Lower leg skin (tissue), 4 donors: ENCODE measurements around the gene RBM4. TPM values are rescaled to one million over a fixed set of nuclear protein-coding genes. Genes with fewer than 3 reads are reported as not detected.
A peak's percentile ranks its signal among the peaks of the same experiment; 100 is the strongest.

Experiments used
- DNase-seq, 2 donors: peaks; one replicate each; pipeline ENCODE4 v3.0.0-alpha.2; 2019; ENCODE audit warnings: low spot score in 2 of 2
- H3K4me3 ChIP-seq: fragments of 200-600 bp; sonication (generic); 2 replicates; pipeline ENCODE4 v1.5.1; 2017; ENCODE audit warnings: mild to moderate bottlenecking, low read depth; ENCODE audit not compliant: poor library complexity, severe bottlenecking
- CTCF ChIP-seq, 3 donors: fragments of 450-650 bp; IDR thresholded peaks; one replicate each; pipeline ENCODE4 v1.5.1; 2016; ENCODE audit warnings: antibody characterized with exemption in 3 of 3, mild to moderate bottlenecking in 3 of 3, moderate library complexity in 2 of 3
- POLR2A ChIP-seq, 2 donors: fragments of 450-650 bp; IDR thresholded peaks; one replicate each; pipeline ENCODE4 v1.6.1; 2016 to 2017; ENCODE audit warnings: antibody characterized with exemption in 2 of 2, mild to moderate bottlenecking in 1 of 2, moderate library complexity in 1 of 2
- WGBS, 2 donors: methylation state at CpG; one replicate each; pipeline ENCODE4 v1.1.5; 2018; 5-methylcytosine and 5-hydroxymethylcytosine counted together
- intact Hi-C: fragments of 100-400 bp; cut with DNase I; formaldehyde crosslinking; loops from one replicate; pipeline ENCODE4 v1.15.0; 2023; ENCODE audit warnings: low total_unique reads
- total RNA-seq, 4 donors: library from RNA; depleted of rRNA; stranded (reverse); fragments of >200 nt; gene quantifications; one replicate each; pipeline ENCODE4 v1.1.0, GENCODE V29; 2016

RBM4 gene
- total RNA-seq, 4 donors from 2014 or later = 59.2 to 96.6 (median 76.0) TPM

DNA sequence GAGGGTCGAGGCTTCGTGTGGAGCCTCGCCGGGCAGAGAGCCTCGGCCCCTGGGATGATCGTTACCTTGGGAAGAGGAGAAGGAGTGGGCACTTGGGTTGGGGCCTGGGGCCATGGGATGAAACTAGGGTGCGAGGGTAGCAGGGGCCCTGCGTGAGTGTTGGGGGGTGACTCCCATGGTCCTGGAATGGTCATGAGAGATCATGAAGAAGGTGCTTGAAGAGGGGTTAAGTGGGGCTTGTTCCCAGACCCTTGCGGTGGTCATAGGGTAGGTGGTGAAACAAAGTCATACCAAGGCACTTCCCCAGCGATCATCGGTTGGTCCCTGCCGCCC is 45.2 kb upstream of the RBM4 start:
- no peak for TF ChIP-seq POLR2A (IDR thresholded peaks at IDR 0.05)
- no peak for TF ChIP-seq CTCF (IDR thresholded peaks at IDR 0.05)
- no peak for DNase-seq
- intact Hi-C loops = loop anchor here (10.0 kb wide), 1 partner anchor 82 kb away; the partner anchor contains the start of gene RBM4B
- 9 to 10% methylated on average over 12 of the region's 12 CpGs for WGBS, 2 donors
- H3K4me3 ChIP-seq = peak overlapping the region; percentile 78

GRCh38 chr11:66593650-66594049 is 44.9 kb upstream of the RBM4 start:
- H3K4me3 ChIP-seq = peak overlapping the region; percentile 78
- intact Hi-C loops = loop anchor here (10.0 kb wide), 1 partner anchor 81 kb away; the partner anchor contains the start of gene RBM4B
- DNase-seq = no peak
- 62 to 67% methylated on average over 7 of the region's 7 CpGs for WGBS, 2 donors
- TF ChIP-seq CTCF (IDR thresholded peaks at IDR 0.05) = no peak
- no peak for TF ChIP-seq POLR2A (IDR thresholded peaks at IDR 0.05)

DNA sequence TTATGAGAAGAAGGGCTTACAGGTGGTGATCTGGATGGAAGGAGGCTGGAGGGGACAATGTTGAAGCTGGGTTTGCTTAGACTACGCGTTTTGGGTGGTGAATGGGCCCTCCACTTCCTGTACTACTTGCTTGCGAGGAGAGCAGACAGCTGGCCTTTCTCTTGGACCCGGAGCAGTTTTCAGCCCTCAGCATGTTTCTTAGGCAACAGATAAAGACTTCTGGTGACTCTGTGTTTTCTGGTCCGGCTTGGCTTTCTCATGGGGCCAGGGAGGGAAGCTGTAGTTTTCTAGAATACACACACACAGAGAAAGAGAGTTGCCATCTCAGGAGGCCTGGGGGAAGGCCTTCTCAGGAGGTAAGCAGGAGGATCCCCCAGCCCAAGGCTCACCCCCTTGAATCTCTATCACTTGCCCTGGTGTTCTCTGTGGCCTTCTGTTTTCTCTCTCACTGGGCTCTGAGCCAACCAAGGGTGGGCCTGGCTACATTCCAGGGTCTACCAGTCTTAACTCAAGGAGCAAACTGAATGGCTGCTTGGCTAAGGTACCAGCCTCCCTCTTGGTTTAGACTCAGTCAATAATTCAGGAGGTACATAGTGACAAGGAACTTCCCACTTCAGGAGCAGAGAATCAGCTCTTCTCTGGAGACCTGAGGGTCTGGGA is 43.1 kb upstream of the RBM4 start:
- intact Hi-C loops = loop anchor here (10.0 kb wide), 1 partner anchor 79 kb away; the partner anchor contains the start of gene RBM4B
- H3K4me3 ChIP-seq = no peak overlapping the region
- WGBS, 2 donors = 68 to 78% methylated on average over 5 of the region's 5 CpGs
- TF ChIP-seq CTCF (IDR thresholded peaks at IDR 0.05) = no peak
- no peak for TF ChIP-seq POLR2A (IDR thresholded peaks at IDR 0.05)
- DNase-seq = no peak

GRCh38 chr11:66598993-66599392 is 39.5 kb upstream of the RBM4 start:
- TF ChIP-seq CTCF (IDR thresholded peaks at IDR 0.05) (no peak), POLR2A (IDR thresholded peaks at IDR 0.05) (no peak)
- no peak for DNase-seq
- 87 to 98% methylated on average over 6 of the region's 6 CpGs for WGBS, 2 donors
- no peak overlapping the region for H3K4me3 ChIP-seq
- intact Hi-C loops = loop anchor here (10.0 kb wide), 1 partner anchor 76 kb away; the partner anchor contains the start of gene RBM4B

GRCh38 chr11:66600219-66600618 is 38.3 kb upstream of the RBM4 start:
- no peak overlapping the region for H3K4me3 ChIP-seq
- no peak for TF ChIP-seq POLR2A (IDR thresholded peaks at IDR 0.05)
- no peak for TF ChIP-seq CTCF (IDR thresholded peaks at IDR 0.05)
- no peak for DNase-seq
- intact Hi-C loops = no loop called here
- 84 to 92% methylated on average over 2 of the region's 2 CpGs for WGBS, 2 donors
